SK-N-SH (cell line): ENCODE measurements around the gene OSBPL6.

ENCODE experiments used
- CTCF ChIP-seq: fragments of 200-600 bp; sonication (generic); IDR thresholded peaks from 2 replicates; pipeline ENCODE4 v1.6.1; 2017; ENCODE audit warnings: antibody characterized with exemption, mild to moderate bottlenecking, moderate library complexity
- EZH2phosphoT487 ChIP-seq: fragments of 200-600 bp; sonication (generic); IDR thresholded peaks from 2 replicates; pipeline ENCODE4 v1.6.1; 2017; ENCODE audit warnings: low read depth, mixed run types, mild to moderate bottlenecking, antibody characterized with exemption, moderate library complexity, borderline replicate concordance
- MAX ChIP-seq: IDR thresholded peaks from 2 replicates; pipeline ENCODE4 v1.4.0; 2012; ENCODE audit warnings: low read depth
- MEF2A ChIP-seq: IDR thresholded peaks from 2 replicates; pipeline ENCODE4 v1.4.0; 2012; ENCODE audit warnings: low read depth, borderline replicate concordance
- TCF12 ChIP-seq: IDR thresholded peaks from 2 replicates; pipeline ENCODE4 v1.4.0; 2012
- USF1 ChIP-seq: IDR thresholded peaks from 2 replicates; pipeline ENCODE4 v1.4.0; 2012; ENCODE audit warnings: low read depth, borderline replicate concordance

- TF ChIP-seq EZH2phosphoT487 (no peak), CTCF (no peak), TCF12 (no peak), MAX (no peak), USF1 (no peak), MEF2A (no peak)
Measured at GRCh38 chr2:178211943-178212342, 17.6 kb downstream of the OSBPL6 start.
